Activated CD4-positive, CD25-positive, alpha-beta regulatory T cell treated with anti-CD3 and anti-CD28 coated beads, Interleukin-2, amount 50 U/mL, for 16 hours (primary cell): ENCODE data around the gene MIP.
"Not testable (repeated sequence)": the region's sequence is repeated elsewhere in the genome, so short reads cannot be mapped to it uniquely, and the experiment has no call there.

Experiments used
- DNase-seq: peaks from one replicate; pipeline ENCODE4 v3.0.0-alpha.2; 2020; ENCODE audit warnings: low read depth, low spot score

The MIP gene

DNA sequence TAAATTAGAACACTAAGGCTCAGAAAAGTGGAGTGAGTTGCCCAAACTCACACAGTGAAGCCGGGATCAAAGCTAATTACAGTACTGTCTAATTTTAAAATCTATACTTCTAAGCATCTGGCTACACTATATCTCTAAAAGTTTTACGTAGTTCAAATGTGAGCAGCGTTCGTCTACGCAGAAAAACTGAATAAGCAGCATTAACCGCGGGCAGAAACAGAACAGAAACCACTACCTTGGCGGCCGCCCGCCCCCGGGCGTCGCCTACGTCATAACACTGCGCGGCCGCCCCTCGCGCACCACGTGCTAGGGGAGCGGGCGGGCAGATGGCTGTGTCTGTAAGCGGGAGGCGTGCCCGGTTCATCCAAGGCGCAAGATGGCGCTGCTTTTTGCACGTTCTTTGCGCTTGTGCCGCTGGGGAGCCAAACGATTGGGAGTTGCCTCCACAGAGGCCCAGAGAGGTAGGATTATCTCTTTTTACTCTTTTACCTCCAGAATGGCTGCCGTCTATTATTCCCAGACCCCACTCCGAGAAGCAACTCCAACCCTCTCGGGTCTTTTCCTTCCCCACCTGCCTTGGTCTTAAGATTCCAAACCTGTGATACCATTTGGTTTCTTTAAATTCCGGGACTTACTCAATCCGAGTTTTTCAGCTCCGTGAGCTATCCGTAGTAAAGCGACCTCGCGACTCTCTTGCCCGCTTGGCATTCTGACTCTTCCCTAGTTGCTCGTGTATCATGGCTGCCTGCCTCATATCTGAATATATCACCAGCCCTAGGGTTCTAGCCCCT lies 14.0 kb upstream of the MIP start, which contains the start of gene SPRYD4:
SPRYD4 (plus strand) TSS at position 363 of the 791 bp plus-strand sequence; CDS start at position 377, 14 bp downstream.
- DNase-seq: peak; percentile 88

DNA sequence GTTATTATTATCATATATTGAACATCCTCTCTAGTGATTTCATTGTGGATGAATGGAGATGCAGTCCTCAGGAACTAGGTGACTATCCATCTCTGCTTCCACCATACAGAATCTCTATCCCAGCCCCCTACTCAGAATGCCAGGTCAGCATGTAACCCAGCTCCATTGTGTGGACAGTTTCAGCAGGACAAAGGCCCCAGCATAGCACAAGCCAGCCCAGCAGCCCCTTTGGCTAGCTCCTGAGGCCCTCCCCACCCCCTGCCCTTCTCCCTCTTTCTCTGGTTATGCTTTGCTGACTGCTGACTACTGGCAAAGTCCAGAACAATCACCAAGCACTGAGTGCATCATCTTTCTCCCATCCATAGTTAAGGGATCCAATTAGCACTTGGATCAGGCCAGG lies 8.1 kb upstream of the MIP start:
- no peak for DNase-seq

GRCh38 chr12:56461235-56462159 lies 7.0 kb upstream of the MIP start:
- DNase-seq: no peak

DNA sequence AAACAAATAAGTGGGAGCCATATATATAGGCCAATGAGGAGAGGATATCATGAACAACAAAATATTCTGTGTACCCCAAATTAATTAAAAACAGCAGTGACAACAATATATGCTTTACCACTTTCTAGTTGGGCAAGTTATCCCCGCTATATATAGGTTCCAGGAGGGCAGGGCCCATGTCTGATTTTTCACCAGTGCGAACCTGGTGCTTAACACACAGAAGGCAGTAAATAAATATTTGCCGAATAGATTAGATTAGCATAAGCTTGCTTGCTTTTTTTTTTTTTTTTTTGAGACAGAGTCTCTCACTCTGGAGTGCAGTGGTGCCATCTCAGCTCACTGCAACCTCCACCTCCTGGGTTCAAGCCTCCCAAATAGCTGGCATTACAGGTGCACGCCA lies 3.4 kb upstream of the MIP start:
- DNase-seq: no peak

- no peak for DNase-seq
Measured at GRCh38 chr12:56451147-56451546, 3.3 kb downstream of the MIP start.

- DNase-seq: no peak
Measured at GRCh38 chr12:56450241-56450640, 4.2 kb downstream of the MIP start.

DNA sequence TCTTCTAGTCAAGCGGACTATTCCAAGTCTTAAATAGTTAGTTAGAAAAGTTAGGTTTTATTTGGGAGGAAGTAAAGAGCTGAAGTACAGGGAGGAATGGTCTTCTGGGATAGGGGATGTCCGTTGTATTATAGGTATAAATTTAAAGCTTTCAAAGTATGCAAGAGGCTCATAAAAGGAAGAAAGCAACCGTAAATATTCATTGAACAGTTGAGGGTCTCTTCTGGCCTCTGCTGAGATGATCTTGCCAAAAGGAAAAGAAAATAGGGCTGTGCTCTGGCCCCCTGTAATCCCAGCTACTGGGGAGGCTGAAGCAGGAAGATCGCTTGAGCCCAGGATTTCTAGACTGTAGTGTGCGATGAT lies 4.9 kb downstream of the MIP start:
- no peak for DNase-seq

DNA sequence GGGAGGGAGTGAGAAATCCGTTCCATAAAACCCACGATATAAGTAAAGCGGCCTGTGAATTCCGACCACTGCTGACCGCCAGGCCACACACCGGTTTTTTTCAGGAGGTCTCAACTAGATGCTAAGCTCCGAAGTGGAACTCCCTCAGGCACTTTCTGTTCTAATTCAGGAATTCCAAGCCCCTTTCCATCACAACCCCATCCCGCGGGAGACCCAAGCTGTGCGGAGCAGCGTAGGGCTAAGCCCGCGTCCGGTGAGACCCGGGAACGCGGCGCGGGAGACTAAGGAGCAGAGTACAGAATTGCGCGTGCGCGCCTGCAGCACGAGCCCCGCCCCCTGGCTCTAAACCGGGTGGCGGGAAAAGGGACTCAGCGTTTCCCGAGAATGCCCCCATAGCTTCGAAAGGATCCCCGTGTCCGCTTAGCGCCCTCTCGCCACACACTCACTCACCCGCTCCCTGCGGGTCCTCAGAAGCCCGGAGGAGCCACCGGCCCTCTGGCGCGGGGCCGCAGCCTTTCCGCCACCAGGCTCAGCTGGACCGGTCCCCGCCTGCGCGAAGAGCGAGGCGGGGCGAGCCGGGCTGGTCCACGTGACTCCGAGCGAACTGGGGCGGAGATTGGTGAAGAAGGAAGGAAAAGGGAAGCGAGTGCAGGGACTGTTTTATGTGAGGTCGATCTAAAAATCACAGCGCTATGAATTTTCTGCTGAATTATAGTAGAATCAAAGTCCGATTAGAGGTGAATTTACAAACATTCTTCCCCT lies 5.4 kb downstream of the MIP start, which contains the start of gene TIMELESS:
TIMELESS (minus strand) TSS at position 567 of the 762 bp plus-strand sequence. CDS start 15,256 bp downstream, outside the sequence.
- DNase-seq: peak; percentile 65

- not testable (repeated sequence) for DNase-seq
Measured at GRCh38 chr12:56443208-56443607, 11.2 kb downstream of the MIP start.

DNA sequence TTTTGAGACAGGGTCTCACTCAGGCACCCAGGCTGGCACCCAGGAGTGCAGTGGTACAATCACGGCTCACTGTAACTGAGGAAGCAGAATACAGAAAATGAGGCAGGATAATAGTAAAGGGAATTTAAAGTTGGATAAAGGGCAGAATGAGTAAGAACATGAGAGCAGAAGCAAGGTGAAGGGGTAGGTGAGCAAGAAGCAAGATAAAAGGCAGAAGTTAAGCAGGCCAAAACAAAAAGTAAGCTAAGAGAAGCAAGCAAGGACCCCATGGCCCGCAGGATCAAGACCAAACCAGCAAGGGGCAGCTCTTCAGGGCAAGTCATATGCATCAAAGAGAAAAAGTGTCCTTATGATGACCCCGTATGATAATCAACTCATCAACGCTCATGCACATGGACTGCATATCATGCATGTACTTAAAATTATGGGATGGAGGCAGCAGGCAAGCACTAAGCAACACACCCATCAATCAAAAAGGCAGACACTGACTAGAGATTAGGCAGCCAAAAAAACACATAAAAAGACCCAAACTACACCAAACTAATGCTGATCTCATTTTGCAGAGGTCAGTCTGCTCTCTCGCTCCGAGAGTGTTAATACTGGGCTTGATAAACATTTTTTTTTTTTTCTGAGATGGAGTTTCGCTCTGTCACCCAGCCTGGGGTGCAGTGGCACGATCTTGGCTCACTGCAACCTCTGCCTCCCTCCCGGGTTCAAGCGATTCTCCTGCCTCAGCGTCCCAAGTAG lies 16.9 kb downstream of the MIP start:
- DNase-seq: no peak

- DNase-seq: no peak
Measured at GRCh38 chr12:56434828-56435227, 19.6 kb downstream of the MIP start.

DNA sequence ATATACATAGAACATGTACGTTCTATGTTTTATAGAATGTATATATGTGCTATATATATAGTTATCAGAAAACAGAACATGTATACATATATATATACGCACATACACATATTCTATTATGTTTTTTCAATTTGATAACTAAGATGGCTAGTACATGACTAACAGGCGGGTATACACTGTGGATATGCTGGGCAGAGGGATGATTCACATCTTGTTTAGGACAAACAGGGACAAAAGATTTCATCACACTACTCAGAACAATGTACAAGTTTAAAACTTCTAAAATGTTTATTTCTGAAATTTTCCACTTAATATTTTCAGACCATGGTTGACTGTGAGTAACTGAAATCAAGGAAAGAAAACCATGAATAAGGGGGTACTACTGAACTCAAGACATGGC lies 22.6 kb downstream of the MIP start:
- no peak for DNase-seq

DNA sequence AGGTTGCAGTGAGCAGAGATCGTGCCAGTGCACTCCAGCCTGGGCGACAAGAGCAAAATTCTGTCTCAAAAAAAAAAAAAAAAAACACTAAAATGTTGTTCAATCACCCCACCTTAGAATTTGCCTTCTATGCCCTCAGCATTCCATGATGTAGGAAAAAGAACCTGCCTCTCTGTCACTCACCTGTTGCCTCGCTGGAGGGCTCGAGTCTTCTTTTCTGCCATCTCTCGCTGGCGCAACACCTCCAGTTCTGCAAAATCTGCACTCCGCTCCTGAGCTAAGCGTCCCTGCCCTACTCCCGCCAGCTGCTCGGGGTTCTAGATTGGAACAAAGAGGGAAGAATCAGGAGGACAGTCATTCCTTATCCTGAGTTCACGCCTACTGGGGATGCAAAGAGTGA lies 23.2 kb downstream of the MIP start:
- no peak for DNase-seq

GRCh38 chr12:56425940-56426438 lies 28.5 kb downstream of the MIP start:
- no peak for DNase-seq

- DNase-seq: no peak
Measured at GRCh38 chr12:56425193-56425592, 29.3 kb downstream of the MIP start.

DNA sequence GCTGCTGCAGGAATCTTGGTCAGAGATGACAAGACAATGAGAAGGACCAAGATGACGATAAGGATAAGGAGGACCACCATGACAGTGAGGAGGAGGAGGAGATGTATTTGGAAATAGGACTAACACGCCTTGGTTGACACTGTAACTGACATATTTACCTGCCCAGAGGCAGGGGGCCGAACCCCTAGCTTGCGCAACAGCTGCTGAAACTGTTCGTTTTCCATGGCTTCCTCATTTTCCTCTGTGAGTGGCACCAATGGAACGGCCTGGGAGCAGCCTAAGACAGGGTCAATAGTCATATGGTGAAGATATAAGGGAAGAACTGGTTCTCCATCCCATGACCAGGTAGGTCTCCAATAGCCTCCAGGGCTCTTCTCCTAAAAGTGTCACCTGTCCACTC lies 34.0 kb downstream of the MIP start:
- no peak for DNase-seq

DNA sequence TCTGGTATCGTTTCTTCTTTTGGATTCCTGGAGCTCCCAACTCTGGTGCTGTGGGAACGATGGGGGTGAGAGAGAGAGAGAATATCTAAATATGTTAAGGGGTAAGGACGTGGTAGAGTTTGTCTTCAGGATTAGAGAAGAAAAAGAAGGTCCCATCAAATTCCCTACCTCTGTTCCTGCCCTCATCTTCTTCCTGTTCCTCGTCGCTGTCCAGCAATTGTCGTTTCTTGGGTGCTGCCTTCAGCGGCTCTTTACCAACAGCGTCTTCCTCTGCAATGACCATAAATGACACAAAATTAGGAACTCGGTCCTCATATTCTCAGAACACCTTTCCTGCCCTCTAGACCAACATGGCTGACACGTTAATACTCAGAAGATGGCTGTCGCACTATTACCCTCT lies 36.7 kb downstream of the MIP start:
- DNase-seq: no peak

DNA sequence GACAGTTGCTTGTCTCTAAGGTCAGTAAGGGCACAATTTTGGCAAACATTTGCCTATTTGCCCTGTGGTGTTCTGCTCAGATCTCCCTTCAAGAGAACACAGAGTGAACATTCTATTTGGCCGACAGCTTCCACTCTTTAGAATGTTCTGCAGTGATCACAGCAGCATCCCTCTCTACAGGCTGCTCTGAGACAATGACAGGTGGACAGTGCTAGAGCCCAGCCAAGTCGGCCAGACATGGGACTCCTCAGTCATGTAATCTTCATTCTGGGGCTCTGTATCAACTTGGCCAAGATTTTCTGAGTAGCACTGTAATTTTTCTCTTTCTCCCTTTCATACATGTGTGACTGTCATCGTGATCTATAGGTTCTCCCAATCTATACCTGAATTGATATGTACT lies 40.1 kb downstream of the MIP start:
- DNase-seq: no peak

- DNase-seq: no peak
Measured at GRCh38 chr12:56413392-56413791, 41.1 kb downstream of the MIP start.

DNA sequence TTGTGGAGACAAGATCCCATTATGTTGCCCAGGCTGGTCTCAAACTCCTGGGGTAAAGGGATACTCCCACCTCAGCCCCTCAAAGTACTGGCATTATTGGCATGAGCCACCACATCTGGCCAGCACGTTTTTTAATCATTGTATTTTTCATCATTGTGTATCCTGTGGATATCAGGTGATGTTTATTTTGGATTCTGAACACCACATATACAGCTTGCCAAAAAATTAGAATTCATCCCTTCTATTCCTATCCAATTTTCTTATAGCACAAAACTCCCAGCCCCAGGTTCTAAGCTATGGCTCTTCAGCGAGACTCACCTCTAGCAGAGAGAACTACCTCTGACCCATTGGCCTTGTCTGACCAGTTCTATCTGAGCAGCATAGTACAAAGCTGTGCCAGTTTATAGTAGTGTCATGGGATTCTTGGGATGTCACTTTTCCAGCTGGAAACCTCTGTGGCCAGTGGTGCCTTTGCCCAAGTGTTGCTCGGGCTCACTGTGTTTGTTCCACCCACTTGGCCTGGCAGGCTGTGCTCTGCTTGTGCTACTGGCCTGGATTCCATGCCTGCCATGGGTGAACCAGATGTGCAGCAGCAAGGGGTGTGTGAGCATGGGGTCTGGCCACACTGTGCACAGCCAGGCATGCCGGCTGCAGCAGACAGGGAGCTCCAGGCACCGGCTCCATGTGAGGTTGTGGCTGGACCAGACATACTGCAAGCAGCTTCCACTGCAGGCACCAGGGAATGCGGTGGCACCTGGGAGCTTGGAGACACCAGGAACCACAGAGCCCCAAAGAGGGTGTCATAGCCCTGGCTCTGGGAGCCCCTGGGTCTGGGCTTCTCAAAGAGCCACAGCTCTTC lies 42.4 kb downstream of the MIP start:
- DNase-seq: no peak
